Effector CD8-positive, alpha-beta T cell (primary cell): ENCODE data around the gene INS.
"Not testable (repeated sequence)": the region's sequence is repeated elsewhere in the genome, so short reads cannot be mapped to it uniquely, and the experiment has no call there.

ENCODE experiments used
- DNase-seq: peaks from one replicate; lab custom pipeline; 2025; lab: John Stamatoyannopoulos, UW

INS gene

GRCh38 chr11:2132874-2133240 lies 28.2 kb downstream of the INS start:
- DNase-seq: no peak

GRCh38 chr11:2132246-2132645 lies 28.8 kb downstream of the INS start:
- no peak for DNase-seq

GRCh38 chr11:2131371-2132236 lies 29.4 kb downstream of the INS start:
- DNase-seq: no peak

- no peak for DNase-seq
These were observed 30.1 kb downstream of the INS start for GRCh38 chr11:2130881-2131352.

GRCh38 chr11:2129699-2130366 lies 31.2 kb downstream of the INS start:
- no peak for DNase-seq

- DNase-seq: no peak
These were observed 31.7 kb downstream of the INS start for GRCh38 chr11:2129308-2129698.

- DNase-seq: no peak
These were observed 32.3 kb downstream of the INS start for GRCh38 chr11:2128511-2129307.

GRCh38 chr11:2128130-2128510 lies 32.9 kb downstream of the INS start:
- no peak for DNase-seq

- no peak for DNase-seq
These were observed 33.4 kb downstream of the INS start for GRCh38 chr11:2127482-2128129.

GRCh38 chr11:2126520-2127085 lies 34.4 kb downstream of the INS start:
- DNase-seq: no peak

- DNase-seq: not testable (repeated sequence)
These were observed 36.1 kb downstream of the INS start for GRCh38 chr11:2124736-2125484.

GRCh38 chr11:2123628-2123960 lies 37.4 kb downstream of the INS start:
- DNase-seq: no peak

- DNase-seq: no peak
These were observed 37.9 kb downstream of the INS start for GRCh38 chr11:2122907-2123627.

- DNase-seq: no peak
These were observed 38.6 kb downstream of the INS start for GRCh38 chr11:2122222-2122906.

- DNase-seq: no peak
These were observed 39.5 kb downstream of the INS start for GRCh38 chr11:2121227-2122130.

GRCh38 chr11:2120359-2121100 lies 40.5 kb downstream of the INS start:
- DNase-seq: no peak

- no peak for DNase-seq
These were observed 42.3 kb downstream of the INS start for GRCh38 chr11:2118677-2119076.

- no peak for DNase-seq
These were observed 44.3 kb downstream of the INS start for GRCh38 chr11:2116680-2117079.
